ENCODE data around the gene METTL21A.

DNA sequence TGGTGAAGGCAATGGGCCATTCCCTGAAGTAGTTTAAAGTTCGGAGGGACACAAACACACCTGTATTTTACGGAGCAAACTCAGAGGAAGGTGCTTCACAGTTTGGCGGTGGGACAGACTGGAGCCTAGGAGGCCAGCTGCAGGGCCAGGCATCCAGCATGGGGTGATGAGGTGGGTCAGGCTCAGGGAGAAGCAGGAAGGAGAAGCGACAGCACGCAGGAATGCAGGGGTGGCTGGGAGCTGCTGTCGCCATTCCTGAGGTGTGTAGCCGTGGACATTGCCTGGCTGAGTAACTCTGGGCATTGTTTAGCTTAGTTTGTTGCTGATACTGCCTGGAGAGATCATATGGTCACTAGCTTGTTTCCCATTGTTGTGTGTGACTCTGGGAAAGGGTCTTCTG is 35.8 kb upstream of the METTL21A start:
- TF ChIP-seq, protein P1, sequence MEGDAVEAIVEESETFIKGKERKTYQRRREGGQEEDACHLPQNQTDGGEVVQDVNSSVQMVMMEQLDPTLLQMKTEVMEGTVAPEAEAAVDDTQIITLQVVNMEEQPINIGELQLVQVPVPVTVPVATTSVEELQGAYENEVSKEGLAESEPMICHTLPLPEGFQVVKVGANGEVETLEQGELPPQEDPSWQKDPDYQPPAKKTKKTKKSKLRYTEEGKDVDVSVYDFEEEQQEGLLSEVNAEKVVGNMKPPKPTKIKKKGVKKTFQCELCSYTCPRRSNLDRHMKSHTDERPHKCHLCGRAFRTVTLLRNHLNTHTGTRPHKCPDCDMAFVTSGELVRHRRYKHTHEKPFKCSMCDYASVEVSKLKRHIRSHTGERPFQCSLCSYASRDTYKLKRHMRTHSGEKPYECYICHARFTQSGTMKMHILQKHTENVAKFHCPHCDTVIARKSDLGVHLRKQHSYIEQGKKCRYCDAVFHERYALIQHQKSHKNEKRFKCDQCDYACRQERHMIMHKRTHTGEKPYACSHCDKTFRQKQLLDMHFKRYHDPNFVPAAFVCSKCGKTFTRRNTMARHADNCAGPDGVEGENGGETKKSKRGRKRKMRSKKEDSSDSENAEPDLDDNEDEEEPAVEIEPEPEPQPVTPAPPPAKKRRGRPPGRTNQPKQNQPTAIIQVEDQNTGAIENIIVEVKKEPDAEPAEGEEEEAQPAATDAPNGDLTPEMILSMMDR (IDR thresholded peaks at IDR 0.05): no peak
- no peak for TF ChIP-seq POLR2A (IDR thresholded peaks at IDR 0.05)
